ENCODE data around the gene ESM1. TPM values are rescaled to one million over a fixed set of nuclear protein-coding genes. Genes with fewer than 3 reads are reported as not detected.

The ESM1 gene
- total and polyA plus RNA-seq, 2 donors (not counting 3 experiments of a cell fraction or from before 2014, with no cell fraction given), result 214 to 577 TPM

DNA sequence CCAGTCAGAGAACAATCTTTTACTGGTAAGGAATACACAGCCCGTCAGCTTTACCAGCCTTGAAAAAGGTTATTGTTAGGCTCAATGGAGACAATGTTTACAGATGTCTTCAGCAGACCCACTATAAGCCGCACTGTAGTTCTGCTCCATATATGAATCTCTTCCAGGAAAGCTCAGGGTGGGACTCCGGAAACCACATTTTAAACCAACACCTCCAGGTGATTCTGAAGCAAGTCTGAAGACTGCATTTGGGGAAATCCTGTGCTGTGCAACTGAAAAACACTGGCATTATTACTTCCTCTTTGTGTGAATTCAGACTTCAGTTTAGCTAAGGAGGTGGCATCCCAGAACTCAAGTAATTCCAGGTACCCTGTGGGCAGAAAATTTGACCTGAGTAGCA, 42.2 kb upstream of the ESM1 start:
- Histone ChIP-seq H3K4me3 (replicated peaks in 1 of 3; ENCODE audit: insufficient read depth in 1 of 3, low read depth in 1 of 3, low read length in 3 of 3) (no peak overlapping the region), H3K9me1 (replicated peaks; ENCODE audit: control insufficient read depth, extremely low read depth, insufficient read depth, low read length) (no peaks in the 10 kb centered on the region), H4K20me1 (replicated peaks; ENCODE audit: control insufficient read depth, extremely low read depth, insufficient read depth, low read length) (no peaks in the 10 kb centered on the region), H3K27ac (ENCODE audit: insufficient read depth, low read depth, low read length) (no peak overlapping the region), H3K4me1 (ENCODE audit: control insufficient read depth, extremely low read depth, insufficient read depth, low read length) (no peaks in the 10 kb centered on the region), H3K9ac (replicated peaks; ENCODE audit: extremely low read depth, insufficient read depth, low read length) (no peak overlapping the region), H3K27me3 (ENCODE audit: control insufficient read depth in 2 of 2, insufficient read depth in 2 of 2, low read length in 2 of 2) (no peaks in the 10 kb centered on the region), H2AFZ (ENCODE audit: low read depth, low read length) (no peak overlapping the region), H3K36me3 (ENCODE audit: control insufficient read depth in 2 of 2, extremely low read depth in 1 of 2, insufficient read depth in 2 of 2, low read length in 2 of 2) (no peaks in the 10 kb centered on the region), H3K9me3 (replicated peaks; ENCODE audit: control insufficient read depth, insufficient read depth, low read length) (no peaks in the 10 kb centered on the region), H3K4me2 (ENCODE audit: insufficient read depth, low read length) (no peak overlapping the region), H3K79me2 (ENCODE audit: control insufficient read depth, insufficient read depth, low read length) (no peaks in the 10 kb centered on the region)
- TF ChIP-seq POLR2A (IDR thresholded peaks at IDR 0.05; ENCODE audit: low read depth, low read length), result no peak
- TF ChIP-seq, protein P1, sequence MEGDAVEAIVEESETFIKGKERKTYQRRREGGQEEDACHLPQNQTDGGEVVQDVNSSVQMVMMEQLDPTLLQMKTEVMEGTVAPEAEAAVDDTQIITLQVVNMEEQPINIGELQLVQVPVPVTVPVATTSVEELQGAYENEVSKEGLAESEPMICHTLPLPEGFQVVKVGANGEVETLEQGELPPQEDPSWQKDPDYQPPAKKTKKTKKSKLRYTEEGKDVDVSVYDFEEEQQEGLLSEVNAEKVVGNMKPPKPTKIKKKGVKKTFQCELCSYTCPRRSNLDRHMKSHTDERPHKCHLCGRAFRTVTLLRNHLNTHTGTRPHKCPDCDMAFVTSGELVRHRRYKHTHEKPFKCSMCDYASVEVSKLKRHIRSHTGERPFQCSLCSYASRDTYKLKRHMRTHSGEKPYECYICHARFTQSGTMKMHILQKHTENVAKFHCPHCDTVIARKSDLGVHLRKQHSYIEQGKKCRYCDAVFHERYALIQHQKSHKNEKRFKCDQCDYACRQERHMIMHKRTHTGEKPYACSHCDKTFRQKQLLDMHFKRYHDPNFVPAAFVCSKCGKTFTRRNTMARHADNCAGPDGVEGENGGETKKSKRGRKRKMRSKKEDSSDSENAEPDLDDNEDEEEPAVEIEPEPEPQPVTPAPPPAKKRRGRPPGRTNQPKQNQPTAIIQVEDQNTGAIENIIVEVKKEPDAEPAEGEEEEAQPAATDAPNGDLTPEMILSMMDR (IDR thresholded peaks at IDR 0.05; ENCODE audit: extremely low read depth in 1 of 2, insufficient read depth in 1 of 2, low read depth in 1 of 2, low read length in 2 of 2), result no peak
- no peak for TF ChIP-seq JUN (IDR thresholded peaks at IDR 0.05; ENCODE audit: borderline replicate concordance, insufficient read depth, insufficient read length, low read depth)
- TF ChIP-seq, protein P2, sequence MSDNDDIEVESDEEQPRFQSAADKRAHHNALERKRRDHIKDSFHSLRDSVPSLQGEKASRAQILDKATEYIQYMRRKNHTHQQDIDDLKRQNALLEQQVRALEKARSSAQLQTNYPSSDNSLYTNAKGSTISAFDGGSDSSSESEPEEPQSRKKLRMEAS (IDR thresholded peaks at IDR 0.05; ENCODE audit: insufficient read depth, insufficient read length), result no peak
- TF ChIP-seq FOS (IDR thresholded peaks at IDR 0.05; ENCODE audit: borderline replicate concordance, insufficient read depth, low read length), result no peak
- TF ChIP-seq EZH2 (IDR thresholded peaks at IDR 0.05; ENCODE audit: borderline replicate concordance, low read depth, low read length, severe bottlenecking), result no peak
- no peak for TF ChIP-seq POLR2AphosphoS5 (IDR thresholded peaks at IDR 0.05; ENCODE audit: insufficient read depth, low read depth, low read length)
- TF ChIP-seq MYC (IDR thresholded peaks at IDR 0.05; ENCODE audit: low read depth, low read length), result no peak
- no peak for TF ChIP-seq GATA2 (IDR thresholded peaks at IDR 0.05; ENCODE audit: insufficient read depth, insufficient read length, low read depth, low read length)
- no peak for DNase-seq (ENCODE audit: low read depth, low spot score)
- no peak for FAIRE-seq
- dilution Hi-C loops (cut with MboI; ENCODE audit: extremely low pct_ligation_motif_present, low sequenced_read_pairs), result no loop called here
- ChIA-PET CTCF (no interaction called here), POLR2A (no interaction called here)
- intact Hi-C loops (cut with micrococcal nuclease), result no loop called here
- BruUV-seq (replicated peaks), result no TSS peak
